ENCODE data around the gene UPF3B. TPM values are rescaled to one million over a fixed set of nuclear protein-coding genes. Genes with fewer than 3 reads are reported as not detected.

UPF3B gene
- total and polyA plus RNA-seq, 9 of the 15 experiments (the other 6 are each of a cell fraction or from before 2014, with no cell fraction given) = 17.6 to 57.0 (median 32.3) TPM

DNA sequence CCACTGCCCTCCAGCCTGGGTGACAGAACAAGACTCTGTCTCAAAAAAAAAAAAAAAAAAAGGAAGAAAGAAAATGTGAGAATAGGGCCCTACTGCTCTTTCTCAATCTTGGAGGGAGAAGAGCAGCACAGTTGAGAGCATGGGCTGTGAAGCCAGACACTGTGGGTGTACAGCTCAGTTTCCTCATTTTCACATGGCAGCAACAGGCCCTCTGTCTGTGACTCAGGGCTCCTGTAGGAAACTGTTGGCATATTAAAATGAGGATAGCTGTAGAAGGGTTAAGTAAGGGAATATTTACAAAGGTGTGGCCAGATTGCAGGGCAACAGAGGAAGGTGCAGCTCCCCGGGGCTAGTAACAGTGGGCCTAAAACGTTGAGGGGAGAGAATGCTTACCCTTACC, 46.4 kb upstream of the UPF3B start:
- H3K9ac ChIP-seq (ENCODE audit: insufficient read depth in 1 of 2, low read depth in 2 of 2, low read length in 2 of 2) = no peak overlapping the region
- in situ Hi-C loops (cut with MboI) = no loop called here
- H3K4me3 ChIP-seq = no peak overlapping the region
- H4K20me1 ChIP-seq (replicated peaks; ENCODE audit: control insufficient read depth, insufficient read depth, low read length) = no peaks in the 10 kb centered on the region
- WGBS (ENCODE audit: insufficient coverage, low coverage, missing lambda C conversion rate) = 6% methylated on average over 2 of the region's 2 CpGs
- ATAC-seq (no peak), DNase-seq (ENCODE audit: extremely low read depth in 1 of 4, low spot score in 3 of 4) (no peak), FAIRE-seq (no peak)
- no peaks in the 10 kb centered on the region for H3K9me3 ChIP-seq (replicated peaks; ENCODE audit: control insufficient read depth, insufficient read depth, low read depth, low read length)
- H3K27ac ChIP-seq (ENCODE audit: extremely low read depth, low read depth, low read length) = no peak overlapping the region
- no peaks in the 10 kb centered on the region for H3K27me3 ChIP-seq (ENCODE audit: control insufficient read depth in 2 of 2, insufficient read depth in 2 of 2, low read length in 2 of 2)
- H3K4me1 ChIP-seq (replicated peaks in 1 of 2; ENCODE audit: control insufficient read depth in 2 of 2, insufficient read depth in 2 of 2, low read length in 2 of 2) = no peaks in the 10 kb centered on the region
- H3K4me2 ChIP-seq (ENCODE audit: insufficient read depth, low read length) = no peak overlapping the region
- no peaks in the 10 kb centered on the region for H3K9me1 ChIP-seq (ENCODE audit: control insufficient read depth, insufficient read depth, low read length)
- BruUV-seq (replicated peaks) = no TSS peak
- H2AFZ ChIP-seq (ENCODE audit: low read depth, low read length) = no peak overlapping the region
- no peaks in the 10 kb centered on the region for H3K79me2 ChIP-seq (ENCODE audit: control insufficient read depth, insufficient read depth, low read length)
- TF ChIP-seq ZEB2 (IDR thresholded peaks at IDR 0.05) (no peak), TAF1 (IDR thresholded peaks at IDR 0.05; ENCODE audit: control insufficient read depth, extremely low read depth, insufficient read depth, low read length, severe bottlenecking) (no peak), SMARCB1 (IDR thresholded peaks at IDR 0.05; ENCODE audit: insufficient read length, low read depth) (no peak), HOXB6 (CRISPR knock-in tag; IDR thresholded peaks at IDR 0.05; ENCODE audit: borderline replicate concordance) (no peak), ZNF354B (CRISPR knock-in tag; IDR thresholded peaks at IDR 0.05) (no peak)
- intact Hi-C loops (cut with micrococcal nuclease) = no loop called here
- CTCF ChIA-PET (ENCODE audit: low intra/inter-chr PET ratio) = no interaction called here
- POLR2A ChIA-PET = no interaction called here
- H3K36me3 ChIP-seq (ENCODE audit: control insufficient read depth, insufficient read depth, low read length) = no peaks in the 10 kb centered on the region

DNA sequence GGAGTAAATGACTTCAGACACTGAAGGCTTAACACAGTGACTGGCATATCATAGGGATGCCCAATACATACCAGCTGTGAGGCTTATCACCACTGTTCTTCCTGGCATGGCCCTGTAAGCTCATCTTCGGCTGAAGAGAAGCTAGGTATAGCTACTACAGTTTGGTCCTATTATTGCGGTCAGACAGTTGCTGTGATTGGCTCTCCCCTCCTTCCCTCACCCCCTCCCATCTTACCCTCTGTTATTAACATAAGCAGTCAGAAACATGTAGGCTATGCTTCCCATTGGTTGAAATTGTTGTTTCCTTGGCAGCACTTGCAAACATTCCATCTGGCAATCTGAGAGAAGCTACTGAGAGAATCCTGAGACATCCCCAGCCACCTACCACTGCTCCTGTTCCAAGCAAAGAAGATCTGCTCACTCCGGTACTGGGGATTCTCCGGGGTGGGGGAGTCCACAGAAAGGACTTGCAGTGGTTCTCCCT, 43.1 kb upstream of the UPF3B start, which contains the start of gene AKAP14:
Gene AKAP14 (plus strand): TSS at position 51 of the 484 bp plus-strand sequence. CDS start 7,331 bp downstream, outside the sequence.
- no peak within 1 kb of the TSS for H3K9ac ChIP-seq (ENCODE audit: insufficient read depth in 1 of 2, low read depth in 2 of 2, low read length in 2 of 2)
- H3K4me1 ChIP-seq (replicated peaks in 1 of 2; ENCODE audit: control insufficient read depth in 2 of 2, insufficient read depth in 2 of 2, low read length in 2 of 2) = peaks cover 0 to 2% of the 10 kb centered on the region in 2 experiments; a peak in 3 of 5 replicates
- no peaks in the 10 kb centered on the region for H3K36me3 ChIP-seq (ENCODE audit: control insufficient read depth, insufficient read depth, low read length)
- no peaks in the 10 kb centered on the region for H4K20me1 ChIP-seq (replicated peaks; ENCODE audit: control insufficient read depth, insufficient read depth, low read length)
- in situ Hi-C loops (cut with MboI) = no loop called here
- FAIRE-seq (no peak), DNase-seq (ENCODE audit: extremely low read depth in 1 of 4, low spot score in 3 of 4) (no peak), ATAC-seq (no peak)
- no peak for TF ChIP-seq SMAD4 (CRISPR knock-in tag; conservative IDR thresholded peaks at IDR 0.05)
- TF ChIP-seq ZNF583 (CRISPR knock-in tag; IDR thresholded peaks at IDR 0.05) = no peak
- no peak for TF ChIP-seq ILK (tag; IDR thresholded peaks at IDR 0.05; ENCODE audit: borderline replicate concordance, low read depth)
- TF ChIP-seq CREB1 (IDR thresholded peaks at IDR 0.05) = no peak
- TF ChIP-seq CREB1 (CRISPR knock-in tag; IDR thresholded peaks at IDR 0.05) = no peak
- no peak for TF ChIP-seq SMARCB1 (IDR thresholded peaks at IDR 0.05; ENCODE audit: insufficient read length, low read depth)
- TF ChIP-seq CREBBP (IDR thresholded peaks at IDR 0.05; ENCODE audit: low read depth, low read length) = no peak
- no peak for TF ChIP-seq NFE2L1 (tag; IDR thresholded peaks at IDR 0.05; ENCODE audit: borderline replicate concordance, low read depth)
- H3K27ac ChIP-seq (ENCODE audit: extremely low read depth, low read depth, low read length) = no peak within 1 kb of the TSS
- WGBS (ENCODE audit: insufficient coverage, low coverage, missing lambda C conversion rate) = 11% methylated on average over 4 of the region's 4 CpGs
- H3K79me2 ChIP-seq (ENCODE audit: control insufficient read depth, insufficient read depth, low read length) = no peaks in the 10 kb centered on the region
- no peak within 1 kb of the TSS for H3K4me3 ChIP-seq
- ChIA-PET CTCF (ENCODE audit: low intra/inter-chr PET ratio) (no interaction called here), POLR2A (interaction anchor here (1.4 kb wide), 1 partner anchor 105 kb away, joined by 5 read pairs; the partner anchor contains the start of gene RPL39)
- H3K4me2 ChIP-seq (ENCODE audit: insufficient read depth, low read length) = no peak within 1 kb of the TSS
- intact Hi-C loops (cut with micrococcal nuclease) = no loop called here
- no peaks in the 10 kb centered on the region for H3K9me3 ChIP-seq (replicated peaks; ENCODE audit: control insufficient read depth, insufficient read depth, low read depth, low read length)
- BruUV-seq (replicated peaks) = no TSS peak
- no peak within 1 kb of the TSS for H2AFZ ChIP-seq (ENCODE audit: low read depth, low read length)
- H3K27me3 ChIP-seq (ENCODE audit: control insufficient read depth in 2 of 2, insufficient read depth in 2 of 2, low read length in 2 of 2) = no peaks in the 10 kb centered on the region
- no peaks in the 10 kb centered on the region for H3K9me1 ChIP-seq (ENCODE audit: control insufficient read depth, insufficient read depth, low read length)
